ENCODE results near the gene TSC22D1. TPM values are rescaled to one million over a fixed set of nuclear protein-coding genes. Genes with fewer than 3 reads are reported as not detected.

Gene TSC22D1
- total and polyA plus RNA-seq, 9 donors = 100 to 369 (median 154) TPM

GRCh38 chr13:44619651-44620050 lies 43.5 kb upstream of the TSC22D1 start:
- Histone ChIP-seq H3K36me3 (no peaks in the 10 kb centered on the region), H3K4me1 (ENCODE audit: insufficient read depth) (no peaks in the 10 kb centered on the region), H3K4me3 (no peak overlapping the region), H3K27me3 (no peaks in the 10 kb centered on the region), H3K9me3 (no peaks in the 10 kb centered on the region), H3K27ac (no peak overlapping the region)
- TF ChIP-seq POLR2A (IDR thresholded peaks at IDR 0.05) (no peak), EP300 (IDR thresholded peaks at IDR 0.05) (no peak), CTCF (IDR thresholded peaks at IDR 0.05) (no peak)
- 93 to 100% (median 96%) methylated on average over 1 of the region's 1 CpG for WGBS, 3 donors
- DNase-seq = no peak
- intact Hi-C loops (cut with DNase I) = no loop called here

GRCh38 chr13:44618326-44618725 lies 42.2 kb upstream of the TSC22D1 start:
- Histone ChIP-seq H3K36me3 (no peaks in the 10 kb centered on the region), H3K4me3 (no peak overlapping the region), H3K27ac (no peak overlapping the region), H3K4me1 (ENCODE audit: insufficient read depth) (no peaks in the 10 kb centered on the region), H3K27me3 (no peaks in the 10 kb centered on the region), H3K9me3 (no peaks in the 10 kb centered on the region)
- intact Hi-C loops (cut with DNase I) = no loop called here
- 16 to 49% (median 29%) methylated on average over 1 of the region's 1 CpG for WGBS, 3 donors
- DNase-seq = no peak
- no peak for TF ChIP-seq CTCF (IDR thresholded peaks at IDR 0.05)
- no peak for TF ChIP-seq EP300 (IDR thresholded peaks at IDR 0.05)
- TF ChIP-seq POLR2A (IDR thresholded peaks at IDR 0.05) = no peak

GRCh38 chr13:44617648-44618047 lies 41.5 kb upstream of the TSC22D1 start:
- intact Hi-C loops (cut with DNase I) = no loop called here
- Histone ChIP-seq H3K36me3 (no peaks in the 10 kb centered on the region), H3K27ac (no peak overlapping the region), H3K9me3 (no peaks in the 10 kb centered on the region), H3K27me3 (no peaks in the 10 kb centered on the region), H3K4me1 (ENCODE audit: insufficient read depth) (no peaks in the 10 kb centered on the region), H3K4me3 (no peak overlapping the region)
- DNase-seq = no peak
- TF ChIP-seq EP300 (IDR thresholded peaks at IDR 0.05) (no peak), POLR2A (IDR thresholded peaks at IDR 0.05) (no peak), CTCF (IDR thresholded peaks at IDR 0.05) (no peak)
- WGBS, 3 donors = 62 to 70% (median 68%) methylated on average over 11 of the region's 11 CpGs

- Histone ChIP-seq H3K4me1 (ENCODE audit: insufficient read depth) (peaks cover 3% of the 10 kb centered on the region), H3K27me3 (no peaks in the 10 kb centered on the region), H3K36me3 (no peaks in the 10 kb centered on the region), H3K4me3 (no peak overlapping the region), H3K9me3 (no peaks in the 10 kb centered on the region), H3K27ac (no peak overlapping the region)
- intact Hi-C loops (cut with DNase I) = loop anchor here in 1 of 4 donors (10.0 kb wide), 1 partner anchor 66 kb away; no protein-coding TSS in a partner anchor
- no peak for DNase-seq
- 90 to 94% (median 93%) methylated on average over 2 of the region's 2 CpGs for WGBS, 3 donors
- TF ChIP-seq POLR2A (IDR thresholded peaks at IDR 0.05) = no peak
- no peak for TF ChIP-seq CTCF (IDR thresholded peaks at IDR 0.05)
- TF ChIP-seq EP300 (IDR thresholded peaks at IDR 0.05) = no peak
These were observed 33.0 kb upstream of the TSC22D1 start for GRCh38 chr13:44609137-44609536.
